Measurements from ENCODE around the gene CTSC. TPM values are rescaled to one million over a fixed set of nuclear protein-coding genes. Genes with fewer than 3 reads are reported as not detected.

The CTSC gene
- total RNA-seq, 1 experiment from 2014 or later = 359 TPM

DNA sequence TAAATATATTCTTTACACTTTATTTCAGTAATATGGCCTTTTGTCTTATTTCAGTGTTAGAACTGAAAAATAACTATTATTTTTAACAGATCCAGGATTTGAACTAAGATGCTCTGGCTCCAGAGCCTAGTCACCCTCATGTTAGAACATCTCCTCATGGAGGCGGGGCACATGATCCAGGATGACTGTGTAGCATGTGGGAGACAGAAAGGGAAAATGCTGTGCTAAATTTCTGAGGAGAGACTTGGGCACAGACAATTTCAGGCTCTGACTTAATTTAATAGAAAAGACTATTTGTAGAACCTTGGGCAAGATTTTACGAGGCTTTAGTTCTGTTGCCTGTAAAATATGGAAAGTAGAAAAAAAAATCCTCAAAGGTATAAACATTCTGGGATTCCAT, 24.1 kb downstream of the CTSC start:
- peaks cover 11% of the 10 kb centered on the region; the same call in 1 of the 2 replicates for H3K79me2 ChIP-seq (ENCODE audit: insufficient read depth, low read length)
- H3K27me3 ChIP-seq (ENCODE audit: insufficient read depth, low read length) = no peaks in the 10 kb centered on the region
- Mint-ChIP-seq H3K27ac (peak overlapping the region in 2 of 3 experiments; percentile 19 to 95; a peak in 5 of 7 replicates), H3K4me1 (peaks cover 71 to 83% of the 10 kb centered on the region in 2 experiments), H3K9me3 (no peaks in the 10 kb centered on the region), H3K4me3 (no peak overlapping the region), H3K36me3 (ENCODE audit: insufficient read depth in 1 of 3, low read depth in 3 of 3) (peaks cover 12 to 62% (median 52%) of the 10 kb centered on the region in 3 experiments; a peak in 6 of 7 replicates), H3K27me3 (ENCODE audit: low read depth) (no peaks in the 10 kb centered on the region)
- H3K9ac ChIP-seq (ENCODE audit: extremely low read depth, insufficient read length, low read length) = no peak overlapping the region
- H3K4me1 ChIP-seq (ENCODE audit: insufficient read depth, low read length) = peaks cover 8% of the 10 kb centered on the region; the same call in 1 of the 2 replicates
- H4K8ac ChIP-seq (replicated peaks; ENCODE audit: insufficient read length, low read depth, low read length) = no peak overlapping the region
- H3K27ac ChIP-seq (ENCODE audit: insufficient read length, low read depth, low read length) = no peak overlapping the region
- H3T11ph ChIP-seq (ENCODE audit: low read length) = no peak overlapping the region
- H2BK120ac ChIP-seq (ENCODE audit: low read depth, low read length, poor library complexity, severe bottlenecking) = no peak overlapping the region
- no peak overlapping the region for H2BK5ac ChIP-seq (ENCODE audit: insufficient read length, low read length)
- WGBS (ENCODE audit: extremely low coverage, insufficient read length, low lambda C conversion rate) = no CpG with 5 or more reads among the region's 2 CpGs
- TF ChIP-seq, protein P1, sequence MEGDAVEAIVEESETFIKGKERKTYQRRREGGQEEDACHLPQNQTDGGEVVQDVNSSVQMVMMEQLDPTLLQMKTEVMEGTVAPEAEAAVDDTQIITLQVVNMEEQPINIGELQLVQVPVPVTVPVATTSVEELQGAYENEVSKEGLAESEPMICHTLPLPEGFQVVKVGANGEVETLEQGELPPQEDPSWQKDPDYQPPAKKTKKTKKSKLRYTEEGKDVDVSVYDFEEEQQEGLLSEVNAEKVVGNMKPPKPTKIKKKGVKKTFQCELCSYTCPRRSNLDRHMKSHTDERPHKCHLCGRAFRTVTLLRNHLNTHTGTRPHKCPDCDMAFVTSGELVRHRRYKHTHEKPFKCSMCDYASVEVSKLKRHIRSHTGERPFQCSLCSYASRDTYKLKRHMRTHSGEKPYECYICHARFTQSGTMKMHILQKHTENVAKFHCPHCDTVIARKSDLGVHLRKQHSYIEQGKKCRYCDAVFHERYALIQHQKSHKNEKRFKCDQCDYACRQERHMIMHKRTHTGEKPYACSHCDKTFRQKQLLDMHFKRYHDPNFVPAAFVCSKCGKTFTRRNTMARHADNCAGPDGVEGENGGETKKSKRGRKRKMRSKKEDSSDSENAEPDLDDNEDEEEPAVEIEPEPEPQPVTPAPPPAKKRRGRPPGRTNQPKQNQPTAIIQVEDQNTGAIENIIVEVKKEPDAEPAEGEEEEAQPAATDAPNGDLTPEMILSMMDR (conservative IDR thresholded peaks at IDR 0.05) = no peak
- H3K23ac ChIP-seq (ENCODE audit: insufficient read length, low read depth, low read length) = no peak overlapping the region
- H3K4ac ChIP-seq (ENCODE audit: low read depth, low read length) = no peak overlapping the region
- H4K20me1 ChIP-seq (ENCODE audit: control insufficient read depth, insufficient read depth, insufficient read length) = no peaks in the 10 kb centered on the region
- no peak overlapping the region for H2BK15ac ChIP-seq (ENCODE audit: low read depth, low read length)
- H3K23me2 ChIP-seq (ENCODE audit: insufficient read length, low read depth, low read length, poor library complexity, severe bottlenecking) = no peaks in the 10 kb centered on the region
- H2AFZ ChIP-seq (ENCODE audit: low read length) = no peak overlapping the region
- H3K14ac ChIP-seq (ENCODE audit: insufficient read depth, low read length) = no peak overlapping the region; the same call in 1 of the 2 replicates
- no peak overlapping the region for H4K91ac ChIP-seq (ENCODE audit: insufficient read length, low read depth, low read length)
- no peak overlapping the region for H4K5ac ChIP-seq (ENCODE audit: insufficient read length, low read depth, low read length)
- H3K56ac ChIP-seq (ENCODE audit: insufficient read length, low read depth, low read length) = no peak overlapping the region
- no peak for DNase-seq
- peaks cover 2% of the 10 kb centered on the region for H3K79me1 ChIP-seq (ENCODE audit: insufficient read depth, low read depth, low read length, poor library complexity, severe bottlenecking)
- no peak overlapping the region for H3K18ac ChIP-seq (ENCODE audit: insufficient read length, low read depth, low read length)
- H2BK20ac ChIP-seq (ENCODE audit: low read depth, low read length, poor library complexity, severe bottlenecking) = no peak overlapping the region
- H2BK12ac ChIP-seq (ENCODE audit: insufficient read length, low read depth, low read length) = no peak overlapping the region
- H3K4me2 ChIP-seq (ENCODE audit: insufficient read depth, insufficient read length, low read length) = no peak overlapping the region
- no peaks in the 10 kb centered on the region for H3K9me3 ChIP-seq (ENCODE audit: control insufficient read depth, low read depth, low read length)
- no peak overlapping the region for H2AK5ac ChIP-seq (ENCODE audit: insufficient read length, low read length)
